ENCODE data around the gene NHLH2. TPM values are rescaled to one million over a fixed set of nuclear protein-coding genes. Genes with fewer than 3 reads are reported as not detected.
A peak's percentile ranks its signal among the peaks of the same experiment; 100 is the strongest.

The NHLH2 gene
- total RNA-seq, 2 donors from 2014 or later, result not detected

DNA sequence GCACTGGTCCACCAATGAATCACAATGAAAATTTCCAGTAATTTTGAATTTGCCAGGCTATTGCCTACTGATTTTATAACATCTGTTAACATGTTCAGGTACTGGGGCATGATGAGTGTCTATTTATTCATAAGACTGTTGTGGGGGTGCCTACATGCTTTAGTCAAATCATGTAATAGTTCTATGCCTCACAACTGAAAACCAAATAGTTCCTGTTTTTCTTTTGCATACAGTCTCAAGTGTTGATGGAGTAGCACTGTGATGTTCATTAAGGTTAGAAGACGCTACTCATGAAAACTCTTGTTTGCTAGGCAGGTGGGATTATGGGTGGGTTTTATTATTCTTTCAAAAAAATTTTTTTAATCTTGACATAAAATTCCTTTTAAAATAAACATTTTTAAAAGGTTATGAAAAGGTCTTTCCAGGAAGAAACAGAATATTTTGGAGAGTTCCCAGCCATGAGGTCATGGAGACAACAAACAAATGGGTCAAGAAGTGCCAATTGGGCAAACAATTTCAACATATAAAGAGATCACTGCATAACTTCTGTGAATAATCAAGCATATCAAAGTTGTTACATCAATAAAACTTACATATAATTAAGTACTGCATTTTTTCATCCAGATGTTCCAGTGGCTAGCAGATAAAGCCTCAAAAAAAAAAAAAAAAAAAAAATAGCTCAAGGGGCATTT lies 40.2 kb upstream of the NHLH2 start:
- H3K27ac ChIP-seq, result no peak overlapping the region
- no peak for ATAC-seq

DNA sequence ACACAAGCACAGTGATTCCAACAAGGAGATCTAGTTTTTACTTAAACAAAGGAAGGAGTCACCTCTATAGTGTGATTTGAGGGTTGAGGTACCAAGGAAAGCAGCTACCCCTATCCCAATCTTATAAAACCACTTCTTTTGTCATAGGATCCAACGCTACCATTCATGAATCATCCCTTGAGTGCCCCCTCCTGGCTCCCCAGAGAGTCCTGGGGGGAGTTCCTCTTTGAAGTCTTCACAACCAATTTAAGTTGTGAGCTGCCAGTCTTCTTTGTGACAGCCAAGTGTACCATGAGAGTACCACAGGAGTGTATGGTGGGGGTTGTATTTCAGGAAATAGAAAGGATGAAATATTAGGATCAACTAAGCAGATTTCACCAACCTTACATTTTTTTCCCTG lies 39.1 kb upstream of the NHLH2 start:
- Histone ChIP-seq H3K27me3 (no peaks in the 10 kb centered on the region), H3K4me1 (peaks cover 4% of the 10 kb centered on the region), H3K36me3 (replicated peaks in 1 of 2; ENCODE audit: insufficient read depth in 1 of 2, low read depth in 2 of 2) (no peaks in the 10 kb centered on the region), H3K9me3 (no peaks in the 10 kb centered on the region), H3K4me3 (no peak overlapping the region), H3K27ac (no peak overlapping the region)
- WGBS, 2 donors, result 64 to 88% methylated on average over 1 of the region's 1 CpG
- TF ChIP-seq POLR2A (IDR thresholded peaks at IDR 0.05), result no peak
- TF ChIP-seq, protein P1, sequence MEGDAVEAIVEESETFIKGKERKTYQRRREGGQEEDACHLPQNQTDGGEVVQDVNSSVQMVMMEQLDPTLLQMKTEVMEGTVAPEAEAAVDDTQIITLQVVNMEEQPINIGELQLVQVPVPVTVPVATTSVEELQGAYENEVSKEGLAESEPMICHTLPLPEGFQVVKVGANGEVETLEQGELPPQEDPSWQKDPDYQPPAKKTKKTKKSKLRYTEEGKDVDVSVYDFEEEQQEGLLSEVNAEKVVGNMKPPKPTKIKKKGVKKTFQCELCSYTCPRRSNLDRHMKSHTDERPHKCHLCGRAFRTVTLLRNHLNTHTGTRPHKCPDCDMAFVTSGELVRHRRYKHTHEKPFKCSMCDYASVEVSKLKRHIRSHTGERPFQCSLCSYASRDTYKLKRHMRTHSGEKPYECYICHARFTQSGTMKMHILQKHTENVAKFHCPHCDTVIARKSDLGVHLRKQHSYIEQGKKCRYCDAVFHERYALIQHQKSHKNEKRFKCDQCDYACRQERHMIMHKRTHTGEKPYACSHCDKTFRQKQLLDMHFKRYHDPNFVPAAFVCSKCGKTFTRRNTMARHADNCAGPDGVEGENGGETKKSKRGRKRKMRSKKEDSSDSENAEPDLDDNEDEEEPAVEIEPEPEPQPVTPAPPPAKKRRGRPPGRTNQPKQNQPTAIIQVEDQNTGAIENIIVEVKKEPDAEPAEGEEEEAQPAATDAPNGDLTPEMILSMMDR (IDR thresholded peaks at IDR 0.05), result no peak
- DNase-seq, result peak in 1 of 4 donors; percentile 10
- ATAC-seq, result no peak
- intact Hi-C loops (cut with DNase I), result no loop called here

More for the DNA sequence above, 40.2 kb upstream of the NHLH2 start:
- WGBS, 2 donors, result 95% methylated on average over 1 of the region's 1 CpG
- H3K9me3 ChIP-seq, result no peaks in the 10 kb centered on the region
- intact Hi-C loops (cut with DNase I), result no loop called here
- no peaks in the 10 kb centered on the region for H3K27me3 ChIP-seq
- no peak overlapping the region for H3K4me3 ChIP-seq
- no peaks in the 10 kb centered on the region for H3K36me3 ChIP-seq (replicated peaks in 1 of 2; ENCODE audit: insufficient read depth in 1 of 2, low read depth in 2 of 2)
- no peak for DNase-seq
- peaks cover 4% of the 10 kb centered on the region for H3K4me1 ChIP-seq
- TF ChIP-seq, protein P1 (IDR thresholded peaks at IDR 0.05), result no peak

DNA sequence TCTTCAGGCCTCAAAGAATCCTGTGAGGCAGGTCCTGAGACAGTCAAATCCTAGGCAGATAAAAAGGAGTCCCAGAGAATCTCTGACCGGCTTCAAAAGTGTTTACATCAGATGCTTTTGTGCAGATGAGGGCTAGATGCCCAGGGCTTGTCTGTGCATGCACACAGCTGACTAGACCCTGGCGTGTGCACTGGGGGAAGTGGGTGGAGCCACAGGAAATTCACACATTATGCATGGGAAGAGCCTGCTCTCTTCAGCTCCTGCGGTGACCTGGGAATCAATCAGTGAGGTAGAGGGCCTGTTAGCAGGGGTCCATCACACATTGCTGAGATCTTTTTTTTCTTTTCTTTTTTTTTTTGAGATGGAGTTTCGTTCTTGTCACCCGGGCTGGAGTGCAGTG lies 36.6 kb upstream of the NHLH2 start:
- Histone ChIP-seq H3K4me1 (peaks cover 4% of the 10 kb centered on the region), H3K4me3 (no peak overlapping the region), H3K36me3 (replicated peaks in 1 of 2; ENCODE audit: insufficient read depth in 1 of 2, low read depth in 2 of 2) (no peaks in the 10 kb centered on the region), H3K27me3 (no peaks in the 10 kb centered on the region), H3K9me3 (no peaks in the 10 kb centered on the region), H3K27ac (no peak overlapping the region)
- no peak for TF ChIP-seq POLR2A (IDR thresholded peaks at IDR 0.05)
- TF ChIP-seq, protein P1 (IDR thresholded peaks at IDR 0.05), result no peak
- intact Hi-C loops (cut with DNase I), result no loop called here
- DNase-seq (no peak), ATAC-seq (no peak)
- 53 to 63% methylated on average over 5 of the region's 5 CpGs for WGBS, 2 donors

DNA sequence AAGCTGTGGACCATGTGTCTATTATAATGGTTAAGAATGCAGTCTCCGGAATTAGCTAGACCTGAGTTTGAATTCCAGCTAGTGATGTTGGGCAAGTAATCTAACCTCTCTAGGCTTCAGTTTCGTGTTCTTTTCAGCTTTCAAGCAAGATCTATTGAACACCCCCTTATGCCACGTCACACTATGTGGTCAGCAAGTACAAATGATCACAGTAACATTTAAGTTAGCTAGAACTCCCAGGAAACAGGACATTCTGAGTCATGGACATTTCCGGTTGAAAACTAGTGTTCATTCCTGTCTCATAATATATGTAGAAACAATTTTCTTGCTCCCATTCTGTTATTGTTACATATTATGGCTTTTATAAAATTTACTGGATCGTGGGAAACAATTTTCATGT lies 34.0 kb upstream of the NHLH2 start:
- H3K9me3 ChIP-seq, result no peaks in the 10 kb centered on the region
- TF ChIP-seq, protein P1 (IDR thresholded peaks at IDR 0.05), result no peak
- TF ChIP-seq POLR2A (IDR thresholded peaks at IDR 0.05), result no peak
- no peak overlapping the region for H3K27ac ChIP-seq
- intact Hi-C loops (cut with DNase I), result no loop called here
- 73 to 74% methylated on average over 5 of the region's 5 CpGs for WGBS, 2 donors
- DNase-seq, result no peak
- no peak for ATAC-seq
- no peaks in the 10 kb centered on the region for H3K36me3 ChIP-seq (replicated peaks in 1 of 2; ENCODE audit: insufficient read depth in 1 of 2, low read depth in 2 of 2)
- no peaks in the 10 kb centered on the region for H3K27me3 ChIP-seq
- H3K4me3 ChIP-seq, result no peak overlapping the region
- no peaks in the 10 kb centered on the region for H3K4me1 ChIP-seq

DNA sequence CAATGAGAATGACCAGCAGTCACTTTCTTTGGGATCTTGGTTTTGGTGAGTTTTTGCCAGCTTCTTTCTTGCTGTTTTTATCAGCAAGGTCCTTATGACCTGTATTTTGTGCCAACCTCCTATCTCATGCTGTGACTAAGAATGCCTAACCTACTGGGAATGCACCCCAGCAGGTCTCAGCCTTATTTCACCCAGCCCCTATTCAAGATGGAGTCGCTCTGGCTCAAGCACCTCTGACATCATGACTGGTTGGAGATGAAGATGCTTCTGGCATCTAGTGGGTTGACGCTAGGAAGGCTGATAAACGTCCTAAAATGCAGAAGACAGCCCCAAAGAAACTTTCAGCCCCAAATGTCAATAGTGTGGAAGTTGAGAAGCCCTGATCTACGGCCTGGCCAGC lies 33.6 kb upstream of the NHLH2 start:
- DNase-seq (no peak), ATAC-seq (no peak)
- no peak overlapping the region for H3K27ac ChIP-seq
- 57 to 66% methylated on average over 4 of the region's 4 CpGs for WGBS, 2 donors
- H3K4me1 ChIP-seq, result no peaks in the 10 kb centered on the region
- H3K36me3 ChIP-seq (replicated peaks in 1 of 2; ENCODE audit: insufficient read depth in 1 of 2, low read depth in 2 of 2), result no peaks in the 10 kb centered on the region
- TF ChIP-seq, protein P1 (IDR thresholded peaks at IDR 0.05), result no peak
- TF ChIP-seq POLR2A (IDR thresholded peaks at IDR 0.05), result no peak
- intact Hi-C loops (cut with DNase I), result no loop called here
- no peaks in the 10 kb centered on the region for H3K9me3 ChIP-seq
- no peak overlapping the region for H3K4me3 ChIP-seq
- H3K27me3 ChIP-seq, result no peaks in the 10 kb centered on the region

All from body of pancreas (tissue), 4 donors.